ENCODE measurements around the gene GRIA3. TPM values are rescaled to one million over a fixed set of nuclear protein-coding genes. Genes with fewer than 3 reads are reported as not detected.

GRIA3 gene
- polyA plus RNA-seq, 1 of the 3 experiments (the other 2 are of a cell fraction) = 0.15 TPM

GRCh38 chrX:123181233-123181914 is 2.7 kb upstream of the GRIA3 start:
- Histone ChIP-seq H3K9ac (no peak overlapping the region), H3K4me3 (ENCODE audit: low read depth in 2 of 2, low read length in 1 of 2) (no peak overlapping the region), H3K4me1 (ENCODE audit: control insufficient read depth in 1 of 2, insufficient read depth in 2 of 2, low read depth in 1 of 2, low read length in 1 of 2) (no peaks in the 10 kb centered on the region), H4K20me1 (ENCODE audit: insufficient read depth) (no peaks in the 10 kb centered on the region), H3K27me3 (ENCODE audit: insufficient read depth) (peaks cover 29% of the 10 kb centered on the region), H3K4me2 (no peak overlapping the region), H3F3A (replicated peaks; ENCODE audit: insufficient read depth) (no peaks in the 10 kb centered on the region), H3K27ac (ENCODE audit: low read depth in 2 of 2, low read length in 1 of 2) (no peak overlapping the region), H3K9me3 (no peaks in the 10 kb centered on the region), H3K9me2 (no peaks in the 10 kb centered on the region), H3K36me3 (replicated peaks in 1 of 2; ENCODE audit: control insufficient read depth in 1 of 2, insufficient read depth in 2 of 2, low read length in 1 of 2) (no peaks in the 10 kb centered on the region), H2AFZ (ENCODE audit: low read depth) (no peak overlapping the region), H3K79me2 (ENCODE audit: insufficient read depth) (no peaks in the 10 kb centered on the region)
- 8% methylated on average over 5 of the region's 5 CpGs for WGBS (ENCODE audit: low lambda C conversion rate)
- CTCF ChIA-PET = interaction anchor here (1.0 to 1.8 kb wide), 2 partner anchors 9 to 15 kb away, joined by 4 to 5 read pairs; no protein-coding TSS in a partner anchor
- no peak for TF ChIP-seq CTCF (IDR thresholded peaks at IDR 0.05)
- TF ChIP-seq MXI1 (IDR thresholded peaks at IDR 0.05; ENCODE audit: low read depth, low read length) = no peak
- TF ChIP-seq ZBTB33 (IDR thresholded peaks at IDR 0.05; ENCODE audit: borderline replicate concordance, low read depth) = no peak
- TF ChIP-seq TAF1 (IDR thresholded peaks at IDR 0.05; ENCODE audit: borderline replicate concordance, low read depth, low read length) = no peak
- no peak for TF ChIP-seq EP300 (IDR thresholded peaks at IDR 0.05; ENCODE audit: borderline replicate concordance in 1 of 2, low read depth in 1 of 2, low read length in 1 of 2)
- TF ChIP-seq GABPA (IDR thresholded peaks at IDR 0.05; ENCODE audit: low read depth) = no peak
- no peak for TF ChIP-seq RAD21 (IDR thresholded peaks at IDR 0.05; ENCODE audit: low read length)
- TF ChIP-seq EZH2phosphoT487 (IDR thresholded peaks at IDR 0.05; ENCODE audit: borderline replicate concordance, low read depth) = no peak
- no peak for TF ChIP-seq MAX (IDR thresholded peaks at IDR 0.05; ENCODE audit: low read depth)
- TF ChIP-seq NFIC (IDR thresholded peaks at IDR 0.05; ENCODE audit: borderline replicate concordance) = no peak
- DNase-seq = no peak
- POLR2A ChIA-PET = no interaction called here

GRCh38 chrX:123184866-123185276 is 793 bp downstream of the GRIA3 start:
- no peak overlapping the region for H3K27ac ChIP-seq (ENCODE audit: low read depth in 2 of 2, low read length in 1 of 2)
- WGBS (ENCODE audit: low lambda C conversion rate) = 10% methylated on average over 14 of the region's 27 CpGs
- ChIA-PET CTCF (no interaction called here), POLR2A (no interaction called here)
- no peaks in the 10 kb centered on the region for H3K9me2 ChIP-seq
- peaks cover 29% of the 10 kb centered on the region for H3K27me3 ChIP-seq (ENCODE audit: insufficient read depth)
- H3K4me2 ChIP-seq = peak overlapping the region; percentile 63
- H3K4me1 ChIP-seq (ENCODE audit: control insufficient read depth in 1 of 2, insufficient read depth in 2 of 2, low read depth in 1 of 2, low read length in 1 of 2) = no peaks in the 10 kb centered on the region
- H3K36me3 ChIP-seq (replicated peaks in 1 of 2; ENCODE audit: control insufficient read depth in 1 of 2, insufficient read depth in 2 of 2, low read length in 1 of 2) = no peaks in the 10 kb centered on the region
- no peaks in the 10 kb centered on the region for H3K9me3 ChIP-seq
- TF ChIP-seq RXRA (IDR thresholded peaks at IDR 0.05; ENCODE audit: borderline replicate concordance, low read depth) (no peak), FOXJ3 (CRISPR knock-in tag; IDR thresholded peaks at IDR 0.05) (no peak), TEAD4 (IDR thresholded peaks at IDR 0.05; ENCODE audit: borderline replicate concordance, insufficient read depth) (no peak), NFIC (IDR thresholded peaks at IDR 0.05; ENCODE audit: borderline replicate concordance) (no peak), USF1 (IDR thresholded peaks at IDR 0.05; ENCODE audit: borderline replicate concordance, low read depth) (no peak), MXI1 (IDR thresholded peaks at IDR 0.05; ENCODE audit: low read depth, low read length) (no peak), FOXM1 (IDR thresholded peaks at IDR 0.05; ENCODE audit: low read depth) (no peak), EP300 (IDR thresholded peaks at IDR 0.05; ENCODE audit: borderline replicate concordance in 1 of 2, low read depth in 1 of 2, low read length in 1 of 2) (no peak), TCF12 (IDR thresholded peaks at IDR 0.05) (no peak)
- DNase-seq = peak; percentile 51
- H3F3A ChIP-seq (replicated peaks; ENCODE audit: insufficient read depth) = no peaks in the 10 kb centered on the region
- no peak overlapping the region for H2AFZ ChIP-seq (ENCODE audit: low read depth)
- no peaks in the 10 kb centered on the region for H4K20me1 ChIP-seq (ENCODE audit: insufficient read depth)
- H3K4me3 ChIP-seq (ENCODE audit: low read depth in 2 of 2, low read length in 1 of 2) = peak overlapping the region; percentile 36 to 39; a peak in 3 of 4 replicates
- no peaks in the 10 kb centered on the region for H3K79me2 ChIP-seq (ENCODE audit: insufficient read depth)
- H3K9ac ChIP-seq = no peak overlapping the region
